ENCODE results near the gene SKOR1.

- TF ChIP-seq YY1 (IDR thresholded peaks at IDR 0.05; ENCODE audit: insufficient read depth, insufficient read length) (no peak), SUZ12 (IDR thresholded peaks at IDR 0.05; ENCODE audit: extremely low read depth, insufficient read depth, insufficient read length) (no peak), ZNF274 (IDR thresholded peaks at IDR 0.05; ENCODE audit: low read depth, low read length) (no peak)
These were observed 19.4 kb upstream of the SKOR1 start for GRCh38 chr15:67805666-67806516.
